ENCODE results near the gene PATZ1. TPM values are rescaled to one million over a fixed set of nuclear protein-coding genes. Genes with fewer than 3 reads are reported as not detected.
A peak's percentile ranks its signal among the peaks of the same experiment; 100 is the strongest.
"Not testable (repeated sequence)": the region's sequence is repeated elsewhere in the genome, so short reads cannot be mapped to it uniquely, and the experiment has no call there.

PATZ1 gene
- total and polyA plus RNA-seq, 2 experiments from 2014 or later, result 24.8 to 46.4 TPM

DNA sequence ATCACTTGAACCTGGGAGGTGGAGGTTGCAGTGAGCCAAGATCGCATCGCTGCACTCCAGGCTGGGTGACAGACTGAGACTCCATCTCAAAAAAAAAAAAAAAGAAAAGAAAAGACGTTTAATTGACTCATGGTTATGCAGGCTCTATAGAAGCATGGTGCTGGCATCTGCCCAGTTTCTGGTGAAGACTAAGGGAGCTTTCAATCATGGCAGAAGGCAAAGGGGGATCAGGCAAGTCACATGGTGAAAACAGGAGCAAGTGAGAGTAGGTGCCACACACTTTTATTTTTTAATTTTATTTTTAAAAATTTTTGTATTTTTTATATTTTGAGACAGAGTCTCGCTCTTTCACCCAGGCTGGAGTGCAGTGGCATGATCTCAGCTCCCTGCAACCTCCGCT is 8.4 kb upstream of the PATZ1 start:
- DNase-seq (ENCODE audit: low read depth in 1 of 2, low spot score in 1 of 2), result no peak
- Histone ChIP-seq H3K9me3 (ENCODE audit: low read depth) (no peaks in the 10 kb centered on the region), H3K27ac (no peak overlapping the region), H3K4me3 (no peak overlapping the region), H3K36me3 (no peaks in the 10 kb centered on the region), H3K27me3 (no peaks in the 10 kb centered on the region), H3K4me1 (ENCODE audit: low read depth) (no peaks in the 10 kb centered on the region)
- TF ChIP-seq, protein P1, sequence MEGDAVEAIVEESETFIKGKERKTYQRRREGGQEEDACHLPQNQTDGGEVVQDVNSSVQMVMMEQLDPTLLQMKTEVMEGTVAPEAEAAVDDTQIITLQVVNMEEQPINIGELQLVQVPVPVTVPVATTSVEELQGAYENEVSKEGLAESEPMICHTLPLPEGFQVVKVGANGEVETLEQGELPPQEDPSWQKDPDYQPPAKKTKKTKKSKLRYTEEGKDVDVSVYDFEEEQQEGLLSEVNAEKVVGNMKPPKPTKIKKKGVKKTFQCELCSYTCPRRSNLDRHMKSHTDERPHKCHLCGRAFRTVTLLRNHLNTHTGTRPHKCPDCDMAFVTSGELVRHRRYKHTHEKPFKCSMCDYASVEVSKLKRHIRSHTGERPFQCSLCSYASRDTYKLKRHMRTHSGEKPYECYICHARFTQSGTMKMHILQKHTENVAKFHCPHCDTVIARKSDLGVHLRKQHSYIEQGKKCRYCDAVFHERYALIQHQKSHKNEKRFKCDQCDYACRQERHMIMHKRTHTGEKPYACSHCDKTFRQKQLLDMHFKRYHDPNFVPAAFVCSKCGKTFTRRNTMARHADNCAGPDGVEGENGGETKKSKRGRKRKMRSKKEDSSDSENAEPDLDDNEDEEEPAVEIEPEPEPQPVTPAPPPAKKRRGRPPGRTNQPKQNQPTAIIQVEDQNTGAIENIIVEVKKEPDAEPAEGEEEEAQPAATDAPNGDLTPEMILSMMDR (IDR thresholded peaks at IDR 0.05; ENCODE audit: low read depth, low read length), result no peak

DNA sequence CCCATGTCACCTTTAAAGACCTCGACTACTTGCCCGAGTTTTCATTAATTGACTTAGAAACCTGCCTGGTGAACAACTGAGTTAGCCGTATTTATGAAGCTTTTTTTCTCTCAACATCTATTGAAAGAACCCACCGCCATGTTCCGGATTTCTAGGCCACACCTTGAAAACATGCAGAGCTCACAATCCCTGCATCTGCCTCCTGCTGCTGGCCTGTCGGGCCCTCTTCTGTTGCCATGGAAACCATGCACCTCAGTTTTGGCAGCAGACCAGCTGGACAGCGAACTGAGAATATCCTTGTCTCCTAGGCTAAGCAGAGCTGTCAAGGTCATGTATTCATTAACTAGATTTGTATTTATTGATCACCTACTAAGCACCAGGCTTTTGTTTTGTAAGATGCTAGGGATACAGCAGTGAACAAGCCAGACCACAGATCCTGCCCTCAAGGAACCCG is 4.3 kb upstream of the PATZ1 start:
- Histone ChIP-seq H3K27me3 (no peaks in the 10 kb centered on the region), H3K27ac (no peak overlapping the region), H3K4me3 (no peak overlapping the region), H3K9me3 (ENCODE audit: low read depth) (no peaks in the 10 kb centered on the region), H3K36me3 (no peaks in the 10 kb centered on the region), H3K4me1 (ENCODE audit: low read depth) (no peaks in the 10 kb centered on the region)
- TF ChIP-seq, protein P1 (IDR thresholded peaks at IDR 0.05; ENCODE audit: low read depth, low read length), result no peak
- DNase-seq (ENCODE audit: low read depth in 1 of 2, low spot score in 1 of 2), result peak; percentile 28 to 45

DNA sequence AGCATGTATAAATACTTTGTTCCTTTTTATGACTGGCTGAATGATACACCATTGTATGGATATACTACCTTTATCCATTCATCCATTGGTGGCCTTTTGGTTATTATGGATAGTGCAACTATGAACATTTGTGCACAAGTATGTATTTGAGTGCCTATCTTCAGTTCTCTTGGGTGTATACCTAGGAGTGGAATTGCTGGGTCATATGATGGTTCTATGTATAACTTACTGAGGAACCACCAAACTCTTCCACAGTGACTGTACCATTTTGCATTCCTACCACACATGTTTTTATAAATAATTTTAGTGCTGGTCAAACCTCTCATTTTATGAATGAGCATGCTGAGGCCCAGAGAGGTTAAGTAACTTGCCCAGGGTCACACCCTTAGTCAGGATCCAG is 3.8 kb upstream of the PATZ1 start:
- no peaks in the 10 kb centered on the region for H3K9me3 ChIP-seq (ENCODE audit: low read depth)
- H3K27me3 ChIP-seq, result no peaks in the 10 kb centered on the region
- DNase-seq (ENCODE audit: low read depth in 1 of 2, low spot score in 1 of 2), result no peak
- H3K27ac ChIP-seq, result no peak overlapping the region
- no peak overlapping the region for H3K4me3 ChIP-seq
- peaks cover under 1% of the 10 kb centered on the region for H3K4me1 ChIP-seq (ENCODE audit: low read depth)
- TF ChIP-seq, protein P1 (IDR thresholded peaks at IDR 0.05; ENCODE audit: low read depth, low read length), result no peak
- H3K36me3 ChIP-seq, result no peaks in the 10 kb centered on the region

DNA sequence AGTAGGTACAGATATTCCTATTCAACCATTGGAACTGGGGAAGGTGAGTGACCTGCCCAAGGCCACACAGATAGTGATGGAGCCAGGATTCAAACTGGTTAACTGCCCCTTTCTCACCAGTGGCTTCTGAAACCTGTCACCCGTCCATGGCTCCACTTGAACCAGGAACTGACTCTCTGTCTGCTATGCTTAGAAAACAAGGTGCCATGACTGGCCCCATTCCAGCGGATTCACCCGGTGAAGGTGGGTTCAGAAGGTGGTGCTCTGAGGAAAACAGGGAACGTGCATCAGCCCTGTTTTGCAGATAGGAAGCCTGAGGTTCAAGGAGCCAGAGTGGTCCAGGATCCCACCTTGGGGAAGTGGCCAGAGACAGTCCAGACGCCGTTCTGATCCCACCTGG is 2.6 kb upstream of the PATZ1 start:
- TF ChIP-seq, protein P1 (IDR thresholded peaks at IDR 0.05; ENCODE audit: low read depth, low read length), result no peak
- Histone ChIP-seq H3K4me1 (ENCODE audit: low read depth) (peaks cover 12% of the 10 kb centered on the region), H3K27ac (no peak overlapping the region), H3K9me3 (ENCODE audit: low read depth) (no peaks in the 10 kb centered on the region), H3K36me3 (no peaks in the 10 kb centered on the region), H3K27me3 (no peaks in the 10 kb centered on the region), H3K4me3 (no peak overlapping the region)
- DNase-seq (ENCODE audit: low read depth in 1 of 2, low spot score in 1 of 2), result no peak

DNA sequence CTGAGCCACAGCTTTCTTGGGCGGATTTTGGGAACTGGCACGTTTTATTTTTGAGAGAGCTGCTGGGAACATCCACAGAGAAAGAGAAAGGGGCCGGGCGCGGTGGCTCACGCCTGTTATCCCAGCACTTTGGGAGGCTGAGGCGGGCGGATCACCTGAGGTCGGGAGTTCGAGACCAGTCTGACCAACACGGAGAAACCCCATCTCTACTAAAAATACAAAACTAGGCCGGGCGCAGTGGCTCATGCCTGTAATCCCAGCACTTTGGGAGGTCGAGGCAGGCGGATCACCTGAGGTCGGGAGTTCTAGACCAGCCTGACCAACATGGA is 1.8 kb upstream of the PATZ1 start:
- peak overlapping the region; percentile 60 for H3K4me3 ChIP-seq
- H3K27ac ChIP-seq, result peak overlapping the region; percentile 82

DNA sequence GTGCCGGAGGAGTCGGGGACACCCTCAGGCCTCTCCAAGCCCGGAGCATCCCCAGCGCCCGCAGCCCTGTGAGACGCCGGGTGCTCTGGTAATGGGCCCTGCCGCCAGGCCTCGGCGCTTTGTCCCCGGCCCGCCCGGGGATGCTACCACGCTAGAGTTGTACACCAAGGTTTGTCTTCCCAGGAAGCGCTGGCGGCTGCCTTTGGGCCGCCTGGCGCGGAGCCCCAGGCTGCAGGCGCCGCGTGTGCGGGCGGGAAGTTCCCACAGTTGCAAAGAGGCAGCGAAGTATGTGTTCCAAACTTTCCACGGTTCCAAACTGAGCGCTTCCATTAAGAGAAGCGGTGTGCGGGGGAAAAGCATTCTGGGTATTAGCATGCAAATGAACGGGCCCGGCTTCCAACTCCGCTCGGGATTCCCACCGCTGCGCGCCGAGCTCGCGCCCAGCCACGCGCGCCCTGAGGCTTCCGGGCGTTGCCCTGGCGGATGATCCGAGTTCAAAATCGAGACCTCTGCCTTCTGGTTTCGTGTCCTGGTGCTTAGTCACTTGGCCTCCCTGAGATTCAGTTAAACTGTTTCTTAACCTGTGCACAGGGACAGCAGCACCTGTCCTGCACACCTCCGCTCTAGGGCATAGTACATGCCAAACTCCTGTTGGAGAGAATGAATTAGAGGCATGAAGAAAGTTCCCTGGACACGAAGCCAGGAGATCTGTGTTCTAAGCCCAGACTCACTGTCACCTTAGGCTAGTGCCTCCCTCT is 1.3 kb upstream of the PATZ1 start:
- Histone ChIP-seq H3K27ac (peak overlapping the region; percentile 82), H3K4me3 (peak overlapping the region; percentile 60), H3K36me3 (no peaks in the 10 kb centered on the region), H3K9me3 (ENCODE audit: low read depth) (no peaks in the 10 kb centered on the region), H3K4me1 (ENCODE audit: low read depth) (peaks cover 22% of the 10 kb centered on the region), H3K27me3 (no peaks in the 10 kb centered on the region)
- peak; percentile 81 to 84 for DNase-seq (ENCODE audit: low read depth in 1 of 2, low spot score in 1 of 2)
- TF ChIP-seq, protein P1 (IDR thresholded peaks at IDR 0.05; ENCODE audit: low read depth, low read length), result no peak

More for the DNA sequence above, 1.8 kb upstream of the PATZ1 start:
- peaks cover 20% of the 10 kb centered on the region for H3K4me1 ChIP-seq (ENCODE audit: low read depth)
- not testable (repeated sequence) for H3K27me3 ChIP-seq; H3K36me3 ChIP-seq; DNase-seq (ENCODE audit: low read depth in 1 of 2, low spot score in 1 of 2); H3K9me3 ChIP-seq (ENCODE audit: low read depth)

Data from cardiac muscle cell (in vitro differentiated cells and primary cell).